SH-SY5Y (cell line): ENCODE measurements around the gene COG7.

Source experiments
- GATA2 ChIP-seq: IDR thresholded peaks from 2 replicates; pipeline ENCODE4 v1.6.1; 2011; ENCODE audit warnings: mild to moderate bottlenecking, low read depth, low read length
- GATA3 ChIP-seq: IDR thresholded peaks from 2 replicates; pipeline ENCODE4 v1.6.1; 2011; ENCODE audit warnings: low read depth, mild to moderate bottlenecking, low read length, moderate library complexity

DNA sequence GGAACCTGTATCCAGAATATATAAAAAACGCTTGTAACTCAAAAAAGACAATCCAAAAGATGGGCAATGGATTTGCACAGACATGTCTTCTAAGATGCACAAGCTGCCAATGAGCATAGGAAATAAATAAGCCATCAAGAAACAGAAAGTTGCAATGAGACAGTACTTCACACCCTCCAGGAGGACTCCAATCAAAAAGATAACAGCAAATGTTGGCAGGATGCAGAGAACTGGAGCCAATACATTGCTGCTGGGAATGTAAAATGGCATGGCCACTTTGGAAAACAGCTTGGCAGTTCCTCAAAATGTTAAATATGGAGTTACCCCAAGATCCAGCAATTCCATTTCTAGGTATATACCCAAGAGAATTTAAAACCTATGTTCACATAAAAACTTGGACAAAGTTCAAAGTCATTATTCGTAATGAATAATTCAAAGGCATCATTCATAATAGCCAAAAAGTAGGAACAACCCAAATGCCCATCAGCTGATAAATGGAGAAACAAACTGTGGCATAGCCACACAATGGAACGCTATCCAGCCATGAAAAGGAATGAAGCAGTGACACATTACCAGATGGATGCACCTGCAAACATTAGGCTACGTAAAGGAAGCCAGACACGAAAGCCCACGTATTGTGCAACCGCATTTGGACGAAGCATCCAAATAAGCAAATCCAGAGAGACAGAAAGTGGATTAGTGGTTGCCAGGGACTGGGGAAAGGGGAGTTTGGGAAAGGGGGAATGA is 31.7 kb upstream of the COG7 start:
- TF ChIP-seq GATA2 (no peak), GATA3 (no peak)
